ENCODE measurements around the gene UBE2D3. TPM values are rescaled to one million over a fixed set of nuclear protein-coding genes. Genes with fewer than 3 reads are reported as not detected.

Gene UBE2D3
- total RNA-seq, 2 donors from 2014 or later: 216 to 257 TPM

DNA sequence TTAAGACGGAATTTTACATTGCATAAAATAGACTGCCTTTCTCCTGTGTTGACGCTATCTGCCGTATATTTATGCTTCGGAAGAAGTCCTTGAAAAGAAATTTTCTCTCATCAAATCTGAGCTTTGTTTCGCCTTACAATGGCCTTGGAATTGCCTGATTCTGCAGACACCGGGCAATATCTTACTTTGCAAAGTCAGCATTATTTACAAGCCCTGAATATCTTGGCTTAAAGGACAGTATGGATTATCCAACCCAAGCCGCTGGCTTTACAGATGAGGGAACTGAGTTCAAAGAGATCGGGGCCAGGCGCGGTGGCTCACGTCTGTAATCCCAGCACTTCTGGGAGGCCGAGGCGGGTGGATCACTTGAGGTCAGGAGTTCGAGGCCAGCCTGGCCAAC is 65.4 kb downstream of the UBE2D3 start:
- intact Hi-C loops (cut with DNase I): no loop called here
- DNase-seq (ENCODE audit: low spot score): no peak

DNA sequence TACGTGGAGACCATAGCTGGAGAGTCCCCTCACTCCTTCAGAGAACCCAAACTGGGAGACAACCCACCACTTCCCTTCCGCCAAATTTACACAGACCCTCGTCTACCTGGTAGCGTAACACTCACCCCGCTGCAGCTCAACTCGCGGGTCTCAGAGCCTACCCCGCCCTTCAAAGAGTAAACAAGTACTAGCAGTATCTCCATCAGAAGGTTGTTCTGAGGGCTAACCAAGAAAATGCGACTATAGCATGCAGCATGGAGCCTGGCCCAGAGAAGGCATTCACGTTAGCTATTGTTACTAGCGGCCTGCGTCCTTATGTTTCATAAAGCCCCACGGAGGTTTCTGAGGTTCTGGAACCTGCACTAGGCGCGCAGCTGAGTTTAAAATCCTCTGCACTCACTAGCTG is 66.1 kb downstream of the UBE2D3 start:
- no peak for DNase-seq (ENCODE audit: low spot score)
- intact Hi-C loops (cut with DNase I): no loop called here

DNA sequence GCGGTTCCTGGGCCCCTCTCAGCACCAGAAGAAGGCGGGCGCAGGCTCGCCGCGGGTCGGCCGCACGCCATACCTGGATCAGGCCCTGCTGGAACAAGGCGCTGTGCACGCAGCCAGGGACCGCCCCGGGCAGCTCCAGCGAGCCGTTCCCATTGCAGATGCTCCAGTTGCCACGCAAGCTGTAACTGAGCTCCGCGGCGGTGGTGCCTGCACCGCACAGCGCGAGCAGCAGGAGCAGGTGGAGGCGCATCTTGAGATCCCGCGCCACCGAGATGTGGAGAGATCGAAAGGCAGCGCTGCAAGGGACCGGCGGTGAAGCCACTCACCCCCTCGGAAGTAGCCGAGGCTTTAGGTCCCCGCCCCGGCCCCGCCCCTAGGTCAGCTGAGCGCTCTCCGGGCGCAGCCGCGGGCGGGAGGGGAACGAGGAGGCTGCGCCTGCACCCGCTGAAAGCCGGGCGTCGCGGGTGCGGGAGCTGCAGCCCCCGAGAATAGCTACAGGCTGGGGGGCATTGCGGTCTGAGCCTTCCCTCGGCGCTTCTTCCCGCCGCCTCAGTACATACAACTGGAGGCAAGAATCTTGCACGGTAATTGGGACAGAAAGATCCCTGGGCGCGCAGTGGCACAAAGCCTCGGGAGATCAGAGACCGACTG is 66.6 kb downstream of the UBE2D3 start, which contains the start of gene MANBA:
Gene MANBA (minus strand): TSS at position 324 of the 651 bp plus-strand sequence. CDS start 74 bp downstream, at position 250.
- peak; percentile 95 for DNase-seq (ENCODE audit: low spot score)
- intact Hi-C loops (cut with DNase I): no loop called here

DNA sequence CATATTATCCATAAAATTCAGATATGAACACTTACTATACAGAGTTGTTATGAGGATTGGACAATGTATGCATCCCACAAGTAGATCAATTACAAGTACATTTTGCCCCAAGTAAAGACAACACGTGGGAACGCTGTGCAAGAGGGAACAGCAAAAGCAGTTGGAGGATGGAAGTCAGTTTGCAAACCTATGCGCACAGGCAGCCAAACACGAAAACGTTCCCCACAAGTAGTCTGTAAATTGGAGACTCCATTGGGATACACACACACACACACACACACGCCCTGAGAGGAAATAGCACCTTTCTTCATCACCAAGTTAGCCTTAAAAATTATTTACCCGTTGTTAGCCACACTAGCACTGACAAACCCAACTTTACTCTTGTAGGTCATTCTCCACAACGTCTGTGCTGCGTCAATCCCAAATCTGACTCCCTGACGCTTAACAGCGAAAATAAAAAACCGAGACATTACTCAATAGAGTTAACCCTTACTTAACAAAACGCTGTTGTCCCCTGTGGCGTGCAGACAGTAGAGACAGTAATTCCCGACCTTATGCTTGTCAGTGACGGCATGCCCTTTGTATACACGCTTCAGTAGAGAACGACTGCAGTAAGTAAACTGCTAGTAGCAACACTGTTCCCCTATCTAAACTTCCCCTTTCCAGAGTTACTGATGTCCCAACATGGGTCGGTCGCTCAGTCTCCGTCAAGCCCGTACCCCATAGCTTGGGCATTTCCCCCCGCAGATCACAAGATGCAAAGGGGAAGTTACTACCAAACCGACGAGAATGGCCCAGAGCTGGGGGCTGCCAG is 67.3 kb downstream of the UBE2D3 start:
- intact Hi-C loops (cut with DNase I): no loop called here
- DNase-seq (ENCODE audit: low spot score): no peak

DNA sequence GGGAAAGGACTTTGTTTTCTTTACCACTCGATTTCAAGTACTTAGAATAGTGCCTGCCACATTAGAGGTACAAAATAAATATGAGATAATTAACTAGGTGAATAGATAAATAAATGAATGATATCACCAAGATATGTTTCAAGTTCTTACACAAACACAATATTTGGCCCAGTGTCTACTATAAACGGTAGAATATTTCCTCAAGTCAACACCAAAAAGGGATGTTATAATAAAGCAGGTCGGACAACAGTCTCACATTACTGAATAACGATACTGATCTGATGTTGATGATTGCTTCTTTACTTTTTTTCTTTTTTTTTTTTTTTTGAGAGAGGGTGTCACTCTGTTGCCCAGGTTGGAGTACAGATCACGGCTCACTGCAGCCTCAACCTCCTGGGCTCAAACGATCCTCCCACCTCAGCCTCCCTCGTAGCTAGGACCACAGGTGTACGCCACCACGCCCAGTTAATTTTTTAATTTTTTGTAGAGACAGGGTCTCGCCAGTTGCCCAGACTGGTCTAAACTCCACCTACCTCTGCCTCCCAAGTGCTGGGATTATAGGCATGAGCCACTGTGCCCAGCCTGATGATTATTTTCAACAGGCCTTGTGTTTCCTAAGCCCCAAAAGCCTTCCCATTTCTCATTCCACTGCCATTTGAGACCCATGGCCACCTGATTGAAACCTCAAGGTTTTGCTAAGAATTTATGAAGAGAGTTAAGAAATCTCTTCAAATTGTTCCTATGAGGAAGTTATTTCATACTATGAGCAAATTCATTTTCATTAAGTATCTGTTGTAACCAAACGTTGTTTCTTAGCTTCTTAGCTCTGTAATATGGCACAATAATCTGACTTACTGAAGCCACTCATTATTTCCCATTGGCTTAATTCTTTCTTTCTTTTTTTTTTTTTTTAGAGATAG is 68.8 kb downstream of the UBE2D3 start:
- intact Hi-C loops (cut with DNase I): no loop called here
- DNase-seq (ENCODE audit: low spot score): no peak

DNA sequence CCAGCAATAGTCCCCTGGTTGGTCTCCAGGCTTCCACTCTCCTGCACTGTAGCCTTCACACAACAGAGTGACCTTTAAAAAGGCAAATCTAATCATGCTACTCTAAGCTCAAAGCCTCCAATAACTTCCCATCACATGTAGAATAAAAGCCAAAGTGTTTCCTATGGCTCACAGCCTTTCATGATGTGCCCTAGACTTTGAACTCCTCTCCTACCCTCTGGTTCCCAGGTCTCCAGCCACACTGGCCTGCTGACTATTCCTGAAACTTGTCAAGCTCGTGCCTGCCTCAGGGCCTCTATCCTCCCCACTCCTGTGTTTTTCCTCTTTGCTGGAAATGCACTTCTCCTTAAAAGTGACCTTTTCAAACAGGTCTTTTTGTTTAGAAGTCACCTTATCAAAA is 69.7 kb downstream of the UBE2D3 start:
- no peak for DNase-seq (ENCODE audit: low spot score)
- intact Hi-C loops (cut with DNase I): no loop called here

DNA sequence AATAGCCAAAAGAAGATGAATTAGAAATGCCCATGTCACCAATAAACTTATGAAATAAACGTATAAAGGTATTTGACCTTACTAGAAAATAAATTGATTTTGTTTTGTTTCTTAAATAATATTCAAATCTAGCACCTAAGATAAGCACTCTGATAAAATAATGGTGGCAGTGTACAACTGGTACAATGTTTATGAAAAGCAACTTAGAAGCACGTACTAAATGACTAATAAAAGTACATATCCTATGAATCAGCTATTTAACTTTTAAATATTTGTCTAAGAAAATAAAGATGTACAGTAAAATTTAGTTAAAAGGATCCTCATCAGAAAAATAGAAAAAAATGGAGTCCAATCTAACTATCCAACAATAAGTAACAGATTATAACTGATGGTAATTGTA is 73.3 kb downstream of the UBE2D3 start:
- intact Hi-C loops (cut with DNase I): no loop called here
- no peak for DNase-seq (ENCODE audit: low spot score)

DNA sequence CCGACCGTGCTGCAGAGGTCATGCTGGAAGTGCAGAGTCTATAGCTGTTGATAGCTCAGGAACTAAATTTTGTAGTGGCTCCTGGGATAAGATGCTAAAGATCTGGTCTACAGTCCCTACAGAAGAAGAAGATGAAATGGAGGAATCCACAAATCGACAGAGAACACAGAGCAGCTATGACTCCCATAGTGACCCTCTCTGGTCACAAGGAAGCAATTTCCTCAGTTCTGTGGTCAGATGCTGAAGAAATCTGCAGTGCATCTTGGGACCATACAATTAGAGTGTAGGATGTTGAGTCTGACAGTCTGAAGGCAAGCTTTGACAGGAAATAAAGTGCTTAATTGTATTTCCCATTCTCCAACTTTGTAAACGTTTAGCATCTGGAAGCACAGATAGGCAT is 75.4 kb downstream of the UBE2D3 start:
- intact Hi-C loops (cut with DNase I): no loop called here
- DNase-seq (ENCODE audit: low spot score): no peak

Other genes with a start within 250 kb of the UBE2D3 start
- gene MANBA, start 66.6 kb downstream of the UBE2D3 start, total RNA-seq: 10 to 100 TPM; 16.7 to 24.8 TPM
- 10 to 100 TPM; 15.3 to 22.5 TPM for gene CISD2, start 41.4 kb upstream of the UBE2D3 start, total RNA-seq
- 1 to 10 TPM; 1.1 to 1.4 TPM for gene SLC9B1, start 192.2 kb upstream of the UBE2D3 start, total RNA-seq
- 10 to 100 TPM; 14.6 to 18.7 TPM for gene SLC9B2, start 249.2 kb upstream of the UBE2D3 start, total RNA-seq

Data from posterior vena cava (tissue), 2 donors.